Daoy (cell line): Measurements from ENCODE around the gene BIN2. TPM values are rescaled to one million over a fixed set of nuclear protein-coding genes. Genes with fewer than 3 reads are reported as not detected.
A peak's percentile ranks its signal among the peaks of the same experiment; 100 is the strongest.

Experiments
- DNase-seq: peaks from one replicate; pipeline ENCODE4 v3.0.0-alpha.2; 2015; ENCODE audit warnings: low read depth
- total RNA-seq: library from RNA; depleted of rRNA; stranded (reverse); fragments of >200 nt; shearing (Covaris generic); gene quantifications from 2 replicates; pipeline ENCODE4 v1.2.3, GENCODE V29; 2014; rRNA removed

The BIN2 gene
- total RNA-seq: not detected in 2 replicates

GRCh38 chr12:51323966-51324895 is at the start of gene BIN2:
Gene BIN2, minus strand, starts transcription at chr12:51324174. Its CDS starts 72 bp downstream, at chr12:51324102.
- DNase-seq: no peak

GRCh38 chr12:51373187-51373586 is 49.2 kb upstream of the BIN2 start:
- DNase-seq: no peak

GRCh38 chr12:51372021-51372420 is 48.0 kb upstream of the BIN2 start:
- no peak for DNase-seq

DNA sequence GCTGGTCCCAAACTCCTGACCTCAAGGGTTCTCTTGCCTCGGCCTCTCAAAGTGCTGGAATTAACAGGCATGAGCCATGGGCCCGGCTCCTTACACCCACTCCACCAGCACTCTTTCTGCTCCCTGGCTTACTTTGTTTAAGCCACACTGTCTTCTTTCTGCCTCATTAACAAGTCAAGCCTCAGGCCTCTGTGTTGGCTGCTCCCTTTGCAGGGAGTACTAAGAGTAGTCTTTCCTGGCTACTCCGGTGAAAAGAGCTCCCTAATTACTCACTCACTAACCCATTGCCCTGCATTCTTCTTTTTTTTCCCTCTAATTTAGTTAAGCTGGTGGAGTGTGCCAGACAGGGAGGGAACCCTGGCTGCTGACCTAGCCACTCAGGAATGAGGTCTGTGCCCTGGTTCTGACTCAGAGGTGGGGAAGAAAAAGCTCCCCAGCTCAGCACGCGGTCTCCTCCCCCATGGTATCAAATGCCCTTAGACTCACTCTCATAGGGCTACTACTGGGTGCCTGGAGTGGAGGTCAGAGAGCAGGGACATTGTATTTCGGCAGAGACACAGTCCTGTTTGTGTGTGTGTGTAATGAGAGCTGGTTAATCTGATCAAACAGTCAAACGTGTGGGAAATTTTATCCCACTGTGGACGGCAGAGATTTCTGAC is 47.5 kb upstream of the BIN2 start:
- DNase-seq: peak; percentile 99

GRCh38 chr12:51370667-51371066 is 46.7 kb upstream of the BIN2 start:
- no peak for DNase-seq

DNA sequence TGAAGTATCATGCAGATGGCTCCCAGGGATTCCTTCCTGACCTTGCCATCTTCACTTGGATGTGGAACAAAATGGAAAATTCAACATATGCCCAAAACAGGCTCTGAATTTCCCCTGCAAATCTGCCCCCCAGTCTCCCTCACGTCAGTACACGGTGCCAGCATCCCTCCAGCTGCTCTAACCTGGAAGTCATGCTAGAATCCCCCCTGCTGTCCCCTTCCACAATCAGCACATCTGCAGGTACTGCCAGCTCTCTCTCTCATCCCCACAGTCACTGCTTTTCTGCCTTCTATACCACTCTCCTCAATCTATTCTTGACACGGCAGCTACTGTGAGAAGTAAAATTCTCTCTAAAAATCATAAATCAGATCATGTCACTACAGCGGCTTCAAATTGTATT is 45.6 kb upstream of the BIN2 start:
- no peak for DNase-seq

DNA sequence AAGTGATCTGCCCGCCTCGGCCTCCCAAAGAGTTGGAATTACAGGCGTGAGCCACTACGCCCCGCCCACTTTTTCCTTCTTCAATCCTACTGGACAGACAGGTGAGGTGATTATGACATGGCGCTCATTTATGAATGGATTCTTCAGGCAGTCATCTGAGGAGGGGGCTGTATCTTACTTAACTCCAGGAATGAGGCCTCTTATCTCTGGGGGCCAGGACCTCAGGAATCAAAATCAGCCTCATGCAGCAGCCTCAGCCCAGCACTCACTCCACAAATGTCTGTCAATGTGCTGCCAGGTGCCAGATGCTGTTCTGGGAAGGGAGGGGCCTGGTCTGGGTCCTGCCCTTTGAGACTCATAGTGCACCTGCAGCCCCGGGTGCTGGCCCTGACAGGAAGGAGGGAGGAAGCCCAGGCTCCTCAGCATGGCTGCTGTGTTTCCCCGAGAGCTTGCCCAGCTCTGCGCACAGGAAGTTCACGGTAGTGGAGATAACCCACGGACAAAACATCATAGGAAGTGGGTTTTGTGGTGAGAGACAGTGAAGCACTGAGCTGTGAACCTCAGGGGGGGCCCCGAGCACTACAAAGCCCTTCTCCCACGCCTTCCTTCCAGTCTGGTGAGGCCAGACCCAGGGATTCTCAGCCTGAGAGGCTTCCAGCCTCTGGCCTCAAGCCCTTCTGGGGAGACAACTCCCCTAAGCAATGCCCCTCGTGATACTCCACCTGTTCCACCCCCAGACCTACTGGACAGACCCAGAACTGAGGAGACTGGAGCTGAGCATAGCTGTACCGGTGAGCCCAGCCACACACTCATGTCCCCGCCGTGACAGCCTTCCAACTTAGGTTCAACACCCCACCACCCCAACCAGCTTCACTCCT is 44.9 kb upstream of the BIN2 start:
- DNase-seq: peak; percentile 82

DNA sequence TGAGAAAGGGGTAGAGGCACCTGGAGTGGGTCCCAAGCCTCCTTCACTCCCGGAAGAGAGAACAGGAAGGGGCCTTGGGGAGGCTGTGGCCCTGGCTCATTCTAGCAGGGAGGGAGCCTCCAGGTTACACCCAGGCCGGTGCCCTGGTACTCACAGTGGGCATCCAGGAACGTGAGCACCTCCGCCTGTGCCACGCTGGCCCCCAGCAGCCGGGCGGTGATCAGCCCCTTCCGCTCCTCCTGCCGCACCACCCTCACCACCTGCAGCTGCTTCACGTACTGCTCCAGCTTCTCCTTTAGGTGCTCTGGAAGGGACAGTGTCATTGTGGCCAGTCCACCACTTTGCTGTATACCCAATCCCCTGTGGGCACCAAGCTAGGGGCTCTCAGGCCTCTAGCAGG is 41.3 kb upstream of the BIN2 start:
- no peak for DNase-seq

DNA sequence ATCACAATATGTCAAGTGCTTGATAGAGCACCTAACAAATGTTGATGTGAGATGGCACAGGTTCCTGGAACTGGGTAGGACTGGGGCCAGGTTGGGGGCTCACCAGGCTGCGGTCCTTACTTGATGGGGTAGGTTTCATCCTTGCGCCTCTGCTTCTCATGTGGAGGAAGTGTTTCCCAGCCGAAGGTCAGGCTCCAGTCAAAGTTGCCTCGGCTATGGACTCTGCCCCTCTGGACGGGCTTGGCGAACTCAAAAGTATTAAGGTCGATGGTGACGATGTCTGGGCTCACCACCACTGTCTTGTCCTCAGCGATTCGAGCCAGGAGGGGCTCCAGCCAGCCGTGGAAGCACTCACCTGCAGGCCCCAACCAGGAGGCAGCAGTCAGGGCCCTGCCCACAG is 40.0 kb upstream of the BIN2 start:
- no peak for DNase-seq

DNA sequence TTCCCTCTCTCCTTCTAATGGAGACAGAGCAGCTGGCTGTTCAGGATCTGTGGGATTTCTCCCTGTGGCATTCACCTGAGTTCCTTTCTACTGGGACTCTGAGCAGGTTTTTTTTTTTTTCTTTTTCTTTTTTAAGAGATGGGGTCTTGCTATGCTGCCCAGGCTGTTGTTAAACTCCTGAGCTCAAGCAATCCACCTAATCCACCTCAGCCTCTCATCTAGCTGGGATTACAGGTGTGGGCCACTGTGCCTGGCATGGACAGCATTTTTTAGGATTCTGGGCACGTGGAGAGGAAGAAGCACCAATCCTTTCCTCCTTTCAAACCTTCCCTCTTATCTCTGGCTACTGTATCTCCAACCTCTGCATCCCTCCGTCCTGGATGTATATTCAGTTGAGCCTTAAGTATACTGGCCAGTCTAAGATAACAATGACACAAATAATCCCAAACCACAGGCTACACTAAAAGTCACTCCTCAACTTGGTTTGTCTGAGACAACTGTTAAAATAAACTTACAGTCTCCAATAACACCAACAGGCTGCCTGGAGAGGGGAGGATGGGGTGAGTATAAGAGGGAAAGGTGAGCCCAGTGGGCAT is 38.9 kb upstream of the BIN2 start:
- DNase-seq: no peak

- no peak for DNase-seq
These were observed 38.3 kb upstream of the BIN2 start for GRCh38 chr12:51362307-51362706.

GRCh38 chr12:51361161-51362016 is 37.4 kb upstream of the BIN2 start:
- DNase-seq: no peak

DNA sequence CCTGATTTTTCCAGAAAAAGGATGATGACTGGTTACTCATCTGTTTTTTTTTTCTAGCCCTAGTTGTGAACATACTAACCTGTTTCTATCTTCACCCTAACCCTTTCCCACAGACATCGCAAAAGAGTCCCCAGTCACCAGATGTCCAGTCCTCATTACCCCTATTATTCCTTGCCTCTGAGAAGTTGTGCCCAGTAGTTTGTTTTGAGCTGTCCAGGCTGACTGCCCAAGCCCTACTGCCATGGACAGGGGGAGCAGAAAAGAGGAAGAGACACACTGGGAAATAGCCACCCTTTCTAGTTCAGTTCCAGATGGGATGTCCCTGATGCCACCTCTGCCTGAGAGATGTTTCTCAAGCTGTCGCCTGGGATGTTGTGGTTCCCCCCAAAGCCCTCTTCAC is 36.3 kb upstream of the BIN2 start:
- DNase-seq: no peak

DNA sequence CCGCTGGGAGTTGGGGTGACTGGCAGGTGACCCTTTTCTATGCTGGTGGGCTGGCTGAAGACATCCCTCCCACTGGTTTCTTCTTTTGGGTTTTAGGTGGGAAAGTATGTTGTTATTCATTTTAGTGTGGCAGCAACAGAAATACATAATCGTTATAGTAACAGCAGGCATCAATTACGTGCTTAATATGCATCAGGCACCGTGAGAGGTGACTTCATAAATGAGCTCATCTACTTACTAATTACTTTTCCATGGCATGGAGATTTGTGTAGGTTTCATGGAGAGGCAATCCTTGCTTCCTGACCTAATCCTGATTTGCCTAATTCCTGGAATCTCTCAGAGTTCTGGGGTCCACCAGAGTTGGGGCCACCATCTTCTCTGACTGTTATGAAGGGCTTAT is 35.9 kb upstream of the BIN2 start:
- DNase-seq: no peak

GRCh38 chr12:51358496-51358895 is 34.5 kb upstream of the BIN2 start:
- no peak for DNase-seq

- no peak for DNase-seq
These were observed 33.5 kb upstream of the BIN2 start for GRCh38 chr12:51357374-51358047.

DNA sequence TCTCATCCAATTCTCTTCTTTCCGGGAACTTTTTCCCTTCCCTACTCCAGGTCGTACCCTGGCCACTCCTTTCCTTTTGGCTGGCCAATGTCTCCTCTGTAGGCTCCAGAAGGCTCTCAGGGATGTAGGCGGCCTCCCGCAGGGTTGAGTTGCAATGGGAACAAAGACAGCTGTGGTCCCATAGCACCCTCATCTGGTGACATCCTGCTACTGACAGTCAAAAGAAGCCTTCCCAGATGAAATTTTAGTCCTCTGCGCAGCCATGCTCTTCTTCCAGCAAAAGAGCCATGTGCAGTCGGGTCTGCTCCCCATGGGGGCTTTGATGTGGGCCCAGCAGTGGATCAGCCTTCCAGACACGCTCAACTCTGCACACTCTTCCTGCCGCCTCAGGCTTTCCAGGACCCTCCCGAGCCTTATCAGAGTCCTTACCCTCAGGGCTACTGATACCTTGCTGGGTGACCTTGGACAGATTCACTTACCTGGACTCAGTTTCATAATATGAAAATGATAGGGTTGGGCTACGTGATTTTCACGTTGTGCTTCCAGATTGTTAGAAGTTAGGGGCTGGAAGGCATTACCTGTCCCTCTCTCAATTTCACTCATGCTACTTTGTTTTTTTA is 28.0 kb upstream of the BIN2 start:
- peak; percentile 74 for DNase-seq

- no peak for DNase-seq
These were observed 25.1 kb upstream of the BIN2 start for GRCh38 chr12:51349026-51349425.

- no peak for DNase-seq
These were observed 24.1 kb upstream of the BIN2 start for GRCh38 chr12:51348116-51348515.

DNA sequence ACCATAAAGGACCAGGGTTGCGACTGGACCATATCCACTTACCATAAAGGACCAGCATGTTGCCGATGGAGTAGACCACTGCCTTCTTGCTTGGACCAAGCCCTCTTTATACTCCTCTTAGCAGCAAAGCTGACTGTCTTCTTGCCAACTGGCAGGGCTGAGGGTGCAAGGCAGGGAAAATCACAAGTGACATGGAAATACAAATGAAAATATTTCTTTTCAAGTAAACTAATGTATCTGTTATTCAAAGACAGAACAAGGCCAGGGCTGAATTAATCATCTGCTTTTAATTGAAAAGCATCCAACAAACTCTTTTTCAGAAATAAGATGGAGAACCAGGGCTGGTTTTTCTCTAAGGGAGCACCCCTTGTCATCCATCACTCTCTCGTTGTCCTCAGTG is 22.6 kb upstream of the BIN2 start, which contains the start of gene CELA1:
Gene CELA1, minus strand, starts transcription at position 99 of the 400 bp plus-strand sequence. Its CDS starts 41 bp downstream, at position 58.
- DNase-seq: no peak
